ENCODE data around the gene CORIN.

Gene CORIN

DNA sequence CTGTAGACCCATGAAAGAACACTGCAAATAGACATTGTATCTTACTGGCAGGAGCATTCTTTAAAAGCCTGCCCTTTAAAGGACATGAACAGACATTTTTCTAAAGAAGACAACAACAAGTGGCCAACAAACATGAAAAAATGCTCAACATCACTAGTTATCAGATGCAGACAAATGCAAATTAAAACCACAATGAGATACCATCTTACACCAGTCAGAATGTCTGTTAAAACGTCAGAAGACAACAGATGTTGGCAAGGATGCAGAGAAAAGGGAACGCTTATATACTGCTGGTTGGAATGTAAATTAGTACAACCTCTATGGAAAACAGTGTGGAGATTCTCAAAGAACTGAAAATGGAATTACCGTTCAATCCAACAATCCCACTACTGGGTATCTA is 275.6 kb downstream of the CORIN start:
- H3F3A ChIP-seq (ENCODE audit: insufficient read depth, low read length) = no peaks in the 10 kb centered on the region
- H3K4me2 ChIP-seq (ENCODE audit: low read depth, low read length) = no peak overlapping the region
- no peaks in the 10 kb centered on the region for H3K9me2 ChIP-seq (replicated peaks; ENCODE audit: insufficient read depth, low read length)
- H3K27me3 ChIP-seq (replicated peaks; ENCODE audit: insufficient read depth, low read length) = no peaks in the 10 kb centered on the region
- no peaks in the 10 kb centered on the region for H3K4me1 ChIP-seq (ENCODE audit: low read length)
- no peaks in the 10 kb centered on the region for H3K9me3 ChIP-seq (replicated peaks; ENCODE audit: insufficient read depth, low read length)
- TF ChIP-seq EZH2 (optimal IDR thresholded peaks at IDR 0.05; ENCODE audit: low read depth, low read length) (no peak), EZH2phosphoT487 (IDR thresholded peaks at IDR 0.05; ENCODE audit: low read length) (no peak)
- TF ChIP-seq, protein P1, sequence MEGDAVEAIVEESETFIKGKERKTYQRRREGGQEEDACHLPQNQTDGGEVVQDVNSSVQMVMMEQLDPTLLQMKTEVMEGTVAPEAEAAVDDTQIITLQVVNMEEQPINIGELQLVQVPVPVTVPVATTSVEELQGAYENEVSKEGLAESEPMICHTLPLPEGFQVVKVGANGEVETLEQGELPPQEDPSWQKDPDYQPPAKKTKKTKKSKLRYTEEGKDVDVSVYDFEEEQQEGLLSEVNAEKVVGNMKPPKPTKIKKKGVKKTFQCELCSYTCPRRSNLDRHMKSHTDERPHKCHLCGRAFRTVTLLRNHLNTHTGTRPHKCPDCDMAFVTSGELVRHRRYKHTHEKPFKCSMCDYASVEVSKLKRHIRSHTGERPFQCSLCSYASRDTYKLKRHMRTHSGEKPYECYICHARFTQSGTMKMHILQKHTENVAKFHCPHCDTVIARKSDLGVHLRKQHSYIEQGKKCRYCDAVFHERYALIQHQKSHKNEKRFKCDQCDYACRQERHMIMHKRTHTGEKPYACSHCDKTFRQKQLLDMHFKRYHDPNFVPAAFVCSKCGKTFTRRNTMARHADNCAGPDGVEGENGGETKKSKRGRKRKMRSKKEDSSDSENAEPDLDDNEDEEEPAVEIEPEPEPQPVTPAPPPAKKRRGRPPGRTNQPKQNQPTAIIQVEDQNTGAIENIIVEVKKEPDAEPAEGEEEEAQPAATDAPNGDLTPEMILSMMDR (IDR thresholded peaks at IDR 0.05; ENCODE audit: low read length) = no peak
- no peak overlapping the region for H3K9ac ChIP-seq (ENCODE audit: low read length)
- DNase-seq = no peak
- no peak overlapping the region for H2AFZ ChIP-seq (ENCODE audit: low read length)
- no peak overlapping the region for H3K27ac ChIP-seq (ENCODE audit: low read length)
- no peak overlapping the region for H3K4me3 ChIP-seq (ENCODE audit: low read length)
- H4K20me1 ChIP-seq (ENCODE audit: insufficient read depth, low read length) = no peaks in the 10 kb centered on the region
- no peaks in the 10 kb centered on the region for H3K79me2 ChIP-seq (ENCODE audit: low read length)
- H3K36me3 ChIP-seq (replicated peaks; ENCODE audit: insufficient read depth, low read length) = no peaks in the 10 kb centered on the region

GRCh38 chr4:47561331-47561730 is 276.5 kb downstream of the CORIN start:
- Histone ChIP-seq H3K9me3 (replicated peaks; ENCODE audit: insufficient read depth, low read length) (no peaks in the 10 kb centered on the region), H3K79me2 (ENCODE audit: low read length) (no peaks in the 10 kb centered on the region), H3K27ac (ENCODE audit: low read length) (no peak overlapping the region), H3K9me2 (replicated peaks; ENCODE audit: insufficient read depth, low read length) (no peaks in the 10 kb centered on the region), H3F3A (ENCODE audit: insufficient read depth, low read length) (no peaks in the 10 kb centered on the region), H3K27me3 (replicated peaks; ENCODE audit: insufficient read depth, low read length) (no peaks in the 10 kb centered on the region), H3K4me3 (ENCODE audit: low read length) (no peak overlapping the region), H3K36me3 (replicated peaks; ENCODE audit: insufficient read depth, low read length) (no peaks in the 10 kb centered on the region), H3K4me1 (ENCODE audit: low read length) (no peaks in the 10 kb centered on the region), H3K4me2 (ENCODE audit: low read depth, low read length) (no peak overlapping the region), H4K20me1 (ENCODE audit: insufficient read depth, low read length) (no peaks in the 10 kb centered on the region), H3K9ac (ENCODE audit: low read length) (no peak overlapping the region), H2AFZ (ENCODE audit: low read length) (no peak overlapping the region)
- DNase-seq = no peak
- TF ChIP-seq EZH2phosphoT487 (IDR thresholded peaks at IDR 0.05; ENCODE audit: low read length) (no peak), EZH2 (optimal IDR thresholded peaks at IDR 0.05; ENCODE audit: low read depth, low read length) (no peak)
- TF ChIP-seq, protein P1 (IDR thresholded peaks at IDR 0.05; ENCODE audit: low read length) = no peak

GRCh38 chr4:47560682-47561081 is 277.2 kb downstream of the CORIN start:
- no peak overlapping the region for H3K27ac ChIP-seq (ENCODE audit: low read length)
- no peaks in the 10 kb centered on the region for H3F3A ChIP-seq (ENCODE audit: insufficient read depth, low read length)
- no peak overlapping the region for H3K9ac ChIP-seq (ENCODE audit: low read length)
- no peaks in the 10 kb centered on the region for H3K4me1 ChIP-seq (ENCODE audit: low read length)
- no peaks in the 10 kb centered on the region for H3K9me3 ChIP-seq (replicated peaks; ENCODE audit: insufficient read depth, low read length)
- H3K4me2 ChIP-seq (ENCODE audit: low read depth, low read length) = no peak overlapping the region
- no peaks in the 10 kb centered on the region for H3K27me3 ChIP-seq (replicated peaks; ENCODE audit: insufficient read depth, low read length)
- H3K4me3 ChIP-seq (ENCODE audit: low read length) = no peak overlapping the region
- DNase-seq = no peak
- H3K36me3 ChIP-seq (replicated peaks; ENCODE audit: insufficient read depth, low read length) = no peaks in the 10 kb centered on the region
- TF ChIP-seq EZH2phosphoT487 (IDR thresholded peaks at IDR 0.05; ENCODE audit: low read length) = no peak
- TF ChIP-seq, protein P1 (IDR thresholded peaks at IDR 0.05; ENCODE audit: low read length) = no peak
- TF ChIP-seq EZH2 (optimal IDR thresholded peaks at IDR 0.05; ENCODE audit: low read depth, low read length) = no peak
- no peaks in the 10 kb centered on the region for H3K79me2 ChIP-seq (ENCODE audit: low read length)
- no peaks in the 10 kb centered on the region for H4K20me1 ChIP-seq (ENCODE audit: insufficient read depth, low read length)
- H2AFZ ChIP-seq (ENCODE audit: low read length) = no peak overlapping the region
- no peaks in the 10 kb centered on the region for H3K9me2 ChIP-seq (replicated peaks; ENCODE audit: insufficient read depth, low read length)

Measured in MM.1S (cell line).